Heart left ventricle (tissue), 16 donors: ENCODE results near the gene CNTN5. TPM values are rescaled to one million over a fixed set of nuclear protein-coding genes. Genes with fewer than 3 reads are reported as not detected.

Experiments used
- ATAC-seq, 4 donors: fragments of 200-7000 bp; cut with Tn5 transposase; one replicate each; pipeline ENCODE4 v1.9.1; 2020 to 2022; ENCODE audit warnings: moderate library complexity in 4 of 4, mild to moderate bottlenecking in 3 of 4, moderate number of reproducible peaks in 1 of 4
- DNase-seq, 5 donors: peaks; one replicate each; pipeline ENCODE4 v3.0.0-alpha.2; 2020
- H3K27ac ChIP-seq, 12 donors: fragments of 200-600 bp; sonication (generic) in 4 of 12; one replicate each; pipeline versions ENCODE4 v1.5.0 to v1.8.0; 2016 to 2022; ENCODE audit warnings: mild to moderate bottlenecking in 2 of 12
- H3K27me3 ChIP-seq, 9 donors: fragments of 200-600 bp; sonication (generic) in 2 of 9; one replicate each; pipeline versions ENCODE4 v1.5.1 to v1.8.0; 2016 to 2022; ENCODE audit warnings: mild to moderate bottlenecking in 3 of 9
- H3K36me3 ChIP-seq, 9 donors: fragments of 200-600 bp; sonication (generic) in 2 of 9; one replicate each; pipeline versions ENCODE4 v1.5.0 to v1.8.0; 2018 to 2022; ENCODE audit warnings: mild to moderate bottlenecking in 2 of 9
- H3K4me1 ChIP-seq, 12 donors: fragments of 200-600 bp; sonication (generic) in 4 of 12; one replicate each; pipeline versions ENCODE4 v1.5.0 to v1.8.0; 2016 to 2022; ENCODE audit warnings: mild to moderate bottlenecking in 3 of 12
- H3K4me3 ChIP-seq, 12 donors: fragments of 200-600 bp; sonication (generic) in 4 of 12; one replicate each; pipeline versions ENCODE4 v1.5.0 to v1.8.0; 2017 to 2022; ENCODE audit warnings: mild to moderate bottlenecking in 9 of 12, moderate library complexity in 4 of 12
- H3K9me3 ChIP-seq, 12 donors: fragments of 200-600 bp; sonication (generic) in 4 of 12; one replicate each; pipeline versions ENCODE4 v1.5.0 to v1.8.0; 2016 to 2022; ENCODE audit warnings: mild to moderate bottlenecking in 1 of 12
- POLR2A ChIP-seq, 2 donors: fragments of 450-650 bp; IDR thresholded peaks; one replicate each; pipeline ENCODE4 v1.6.1; 2017; ENCODE audit warnings: antibody characterized with exemption in 2 of 2, mild to moderate bottlenecking in 2 of 2, moderate library complexity in 2 of 2
- WGBS, 4 donors: extraction: QIAGEN DNeasy Blood & Tissue Kit in 2 of 4; methylation state at CpG; one replicate each; pipeline versions ENCODE4 v1.1.5 to v1.1.7; 2013 to 2018; 5-methylcytosine and 5-hydroxymethylcytosine counted together
- intact Hi-C, 10 donors: fragments of 100-400 bp; cut with DNase I; formaldehyde crosslinking; loops; one replicate each; pipeline versions ENCODE4 v1.11.1 to v1.14.2; 2022
- polyA plus RNA-seq, 2 donors: library from polyadenylated mRNA; stranded (reverse); fragments of 200-250 nt; gene quantifications; one replicate each; pipeline ENCODE4 v1.2.3, GENCODE V29; 2013
- total RNA-seq, 9 donors: library from RNA; depleted of rRNA in 2 of 9; stranded (reverse); fragments of >200 nt in 2 of 9; fragmentation: NEBNext Ultra II Directional in 3 of 9; extraction: Animal tissue kit (Norgen Biotek cat#: 25700) in 3 of 9; gene quantifications; one replicate each; pipeline versions ENCODE4 v1.1.0 to v1.2.4, GENCODE V29; 2016 to 2023
- TF ChIP-seq, protein P1 (sequence below), 12 donors: fragments of 200-600 bp; sonication (generic) in 4 of 12; IDR thresholded peaks; one replicate each; pipeline versions ENCODE4 v1.5.0 to v1.8.0; 2018 to 2022; ENCODE audit warnings: antibody characterized with exemption in 12 of 12, mild to moderate bottlenecking in 5 of 12
- donor health status: ischemic (EF 13 %, LVEDD 7.1; RV severe dilation, severe dysfunction).
- donor health status: healthy with polysubstance abuse.
- donor health status: DM: no; HTN: yes; CAD: no.
- donor health status: DM: no; HTN: no; CAD: no.
- donor health status: ischemic (EF 25% LVEDD 6.9; RV normal size, moderate dysfunction).
- donor health status: ischemic (EF 25% LVEDD 5.7; RV mildly dilated, moderate dysfunction).
- donor health status: healthy.
- donor health status: DM: yes; HTN: yes; CAD: no.
- donor health status: ischemic (EF 35%, LVEDD 5.7; RV mildly dilated, moderate dysfunction).
- donor health status: nonischemic (EF 11% LVEDD 7.7; RV severe dilation, severe dysfunction).
- donor health status: DM: yes; HTN: yes; CAD: no.
- donor health status: PGD.
- donor health status: ischemic (EF 29% LVEDD 5.4; RV normal size, mild dysfunction).
- donor health status: nonischemic (EF 23%, LVEDD 6.1; RV moderate dilation, normal function).

Gene CNTN5
- total and polyA plus RNA-seq, 11 donors, result 0.11 to 0.16 TPM; not detected in 9

- no peaks in the 10 kb centered on the region for H3K36me3 ChIP-seq
- intact Hi-C loops, result no loop called here
- H3K27me3 ChIP-seq, result no peaks in the 10 kb centered on the region
- H3K27ac ChIP-seq, result no peak overlapping the region
- TF ChIP-seq POLR2A (IDR thresholded peaks at IDR 0.05), result no peak
- TF ChIP-seq, protein P1, sequence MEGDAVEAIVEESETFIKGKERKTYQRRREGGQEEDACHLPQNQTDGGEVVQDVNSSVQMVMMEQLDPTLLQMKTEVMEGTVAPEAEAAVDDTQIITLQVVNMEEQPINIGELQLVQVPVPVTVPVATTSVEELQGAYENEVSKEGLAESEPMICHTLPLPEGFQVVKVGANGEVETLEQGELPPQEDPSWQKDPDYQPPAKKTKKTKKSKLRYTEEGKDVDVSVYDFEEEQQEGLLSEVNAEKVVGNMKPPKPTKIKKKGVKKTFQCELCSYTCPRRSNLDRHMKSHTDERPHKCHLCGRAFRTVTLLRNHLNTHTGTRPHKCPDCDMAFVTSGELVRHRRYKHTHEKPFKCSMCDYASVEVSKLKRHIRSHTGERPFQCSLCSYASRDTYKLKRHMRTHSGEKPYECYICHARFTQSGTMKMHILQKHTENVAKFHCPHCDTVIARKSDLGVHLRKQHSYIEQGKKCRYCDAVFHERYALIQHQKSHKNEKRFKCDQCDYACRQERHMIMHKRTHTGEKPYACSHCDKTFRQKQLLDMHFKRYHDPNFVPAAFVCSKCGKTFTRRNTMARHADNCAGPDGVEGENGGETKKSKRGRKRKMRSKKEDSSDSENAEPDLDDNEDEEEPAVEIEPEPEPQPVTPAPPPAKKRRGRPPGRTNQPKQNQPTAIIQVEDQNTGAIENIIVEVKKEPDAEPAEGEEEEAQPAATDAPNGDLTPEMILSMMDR (IDR thresholded peaks at IDR 0.05), result no peak
- ATAC-seq (no peak), DNase-seq (no peak)
- H3K4me3 ChIP-seq, result no peak overlapping the region
- H3K9me3 ChIP-seq, result peaks cover 0 to 7% (median 0%) of the 10 kb centered on the region in 12 donors
- H3K4me1 ChIP-seq, result no peaks in the 10 kb centered on the region
Measured at GRCh38 chr11:99718291-99718690, 697.5 kb downstream of the CNTN5 start.

- Histone ChIP-seq H3K4me3 (no peak overlapping the region), H3K36me3 (no peaks in the 10 kb centered on the region), H3K4me1 (peaks cover 0 to 2% (median 0%) of the 10 kb centered on the region in 12 donors), H3K27me3 (no peaks in the 10 kb centered on the region), H3K9me3 (no peaks in the 10 kb centered on the region), H3K27ac (no peak overlapping the region)
- 26 to 33% (median 27%) methylated on average over 4 of the region's 4 CpGs for WGBS, 4 donors
- TF ChIP-seq, protein P1 (IDR thresholded peaks at IDR 0.05), result peak in 11 of 12 donors; percentile 20 to 64 (median 51)
- no peak for TF ChIP-seq POLR2A (IDR thresholded peaks at IDR 0.05)
- DNase-seq (no peak), ATAC-seq (no peak)
- intact Hi-C loops, result loop anchor here in 1 of 10 donors (5.0 kb wide), 1 partner anchor 717 kb away; the partner anchor contains the start of gene CNTN5
Measured at GRCh38 chr11:99739464-99740089, 718.8 kb downstream of the CNTN5 start.

GRCh38 chr11:99742501-99742900, 721.8 kb downstream of the CNTN5 start:
- H3K9me3 ChIP-seq, result no peaks in the 10 kb centered on the region

DNA sequence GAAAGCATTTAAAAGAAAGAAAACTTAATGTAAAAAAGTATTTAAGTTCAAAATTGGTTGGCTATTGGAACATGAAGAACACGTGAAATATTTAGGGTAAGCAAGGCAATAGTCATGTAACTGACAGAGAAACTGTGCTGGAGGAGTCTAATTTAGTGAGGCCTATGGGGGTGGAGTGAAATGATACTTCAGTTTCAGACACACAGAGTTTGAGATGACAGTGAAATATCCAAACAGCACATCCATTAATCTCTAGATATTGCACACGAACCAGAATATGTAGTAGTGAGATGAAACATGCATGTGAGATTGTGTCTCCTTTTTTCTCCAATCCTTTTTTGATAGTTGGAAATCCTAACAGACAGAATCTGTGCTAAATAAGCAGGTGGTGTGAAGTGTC, 739.0 kb downstream of the CNTN5 start:
- H3K4me1 ChIP-seq, result no peaks in the 10 kb centered on the region
- H3K27me3 ChIP-seq, result no peaks in the 10 kb centered on the region
- no peak for TF ChIP-seq POLR2A (IDR thresholded peaks at IDR 0.05)
- TF ChIP-seq, protein P1 (IDR thresholded peaks at IDR 0.05), result no peak
- peaks cover 0 to 5% (median 0%) of the 10 kb centered on the region in 12 donors for H3K9me3 ChIP-seq
- H3K36me3 ChIP-seq, result no peaks in the 10 kb centered on the region
- H3K27ac ChIP-seq, result no peak overlapping the region
- intact Hi-C loops, result no loop called here
- no peak overlapping the region for H3K4me3 ChIP-seq
- ATAC-seq (no peak), DNase-seq (no peak)
- WGBS, 4 donors, result 59 to 62% (median 61%) methylated on average over 2 of the region's 2 CpGs

More at GRCh38 chr11:99742501-99742900, 721.8 kb downstream of the CNTN5 start:
- H3K4me3 ChIP-seq, result no peak overlapping the region
- 26 to 38% (median 38%) methylated on average over 2 of the region's 2 CpGs for WGBS, 4 donors
- no peaks in the 10 kb centered on the region for H3K27me3 ChIP-seq
- peaks cover 0 to 2% (median 0%) of the 10 kb centered on the region in 12 donors for H3K4me1 ChIP-seq
- H3K36me3 ChIP-seq, result no peaks in the 10 kb centered on the region
- TF ChIP-seq, protein P1 (IDR thresholded peaks at IDR 0.05), result no peak
- TF ChIP-seq POLR2A (IDR thresholded peaks at IDR 0.05), result no peak
- ATAC-seq (no peak), DNase-seq (no peak)
- H3K27ac ChIP-seq, result no peak overlapping the region
- intact Hi-C loops, result no loop called here
